Activated T-cell treated with anti-CD3 and anti-CD28 coated beads, Interleukin-2, amount 50 U/mL, for 4 hours (primary cell): Measurements from ENCODE around the gene FSTL5. TPM values are rescaled to one million over a fixed set of nuclear protein-coding genes. Genes with fewer than 3 reads are reported as not detected.
"Not testable (repeated sequence)": the region's sequence is repeated elsewhere in the genome, so short reads cannot be mapped to it uniquely, and the experiment has no call there.

Experiments
- ATAC-seq, 2 donors: fragments of 200-7000 bp; cut with Tn5 transposase; one replicate each; pipeline ENCODE4 v1.10.0; 2021
- DNase-seq: peaks from one replicate; pipeline ENCODE4 v3.0.0-alpha.2; 2020
- H3K27me3 Mint-ChIP-seq: one replicate; pipeline ENCODE4 v1.8.0; 2021; ENCODE audit warnings: low read depth, mixed read lengths
- H3K36me3 Mint-ChIP-seq: one replicate; pipeline ENCODE4 v1.8.0; 2022; ENCODE audit warnings: mixed read lengths; ENCODE audit not compliant: insufficient read depth
- H3K4me1 Mint-ChIP-seq: one replicate; pipeline ENCODE4 v1.8.0; 2021; ENCODE audit warnings: low read depth, mixed read lengths
- H3K4me3 Mint-ChIP-seq: one replicate; pipeline ENCODE4 v1.8.0; 2021; ENCODE audit warnings: mild to moderate bottlenecking, moderate library complexity, mixed read lengths
- H3K9me3 Mint-ChIP-seq: one replicate; pipeline ENCODE4 v1.8.0; 2021; ENCODE audit warnings: mixed read lengths
- total RNA-seq, 3 donors: library from RNA; stranded (reverse); gene quantifications; one replicate each; pipeline ENCODE4 v1.2.1, GENCODE V29; 2021

The FSTL5 gene
- not detected for total RNA-seq

- Mint-ChIP-seq H3K9me3 (no peaks in the 10 kb centered on the region), H3K36me3 (no peaks in the 10 kb centered on the region), H3K4me1 (peaks cover 3% of the 10 kb centered on the region), H3K27me3 (peaks cover 2% of the 10 kb centered on the region), H3K4me3 (peak within 1 kb of the TSS; percentile 55)
- ATAC-seq (peak; percentile 51 to 67), DNase-seq (peak; percentile 7)
Observed at GRCh38 chr4:162163892-162164759, at the start of gene FSTL5. Gene FSTL5 (minus strand): TSS chr4:162164000. CDS start chr4:162111396, 52,604 bp downstream.

GRCh38 chr4:162209706-162210105, 45.9 kb upstream of the FSTL5 start:
- H3K36me3 Mint-ChIP-seq, result no peaks in the 10 kb centered on the region
- H3K4me1 Mint-ChIP-seq, result no peaks in the 10 kb centered on the region
- H3K4me3 Mint-ChIP-seq, result no peak overlapping the region
- ATAC-seq (no peak), DNase-seq (no peak)
- H3K27me3 Mint-ChIP-seq, result no peaks in the 10 kb centered on the region
- H3K9me3 Mint-ChIP-seq, result peaks cover 14% of the 10 kb centered on the region

- not testable (repeated sequence) for H3K27me3 Mint-ChIP-seq, ATAC-seq, H3K4me1 Mint-ChIP-seq, H3K36me3 Mint-ChIP-seq, DNase-seq, H3K4me3 Mint-ChIP-seq
- H3K9me3 Mint-ChIP-seq, result peaks cover 18% of the 10 kb centered on the region
Observed at GRCh38 chr4:162203478-162203877, 39.7 kb upstream of the FSTL5 start.

- no peaks in the 10 kb centered on the region for H3K4me1 Mint-ChIP-seq
- DNase-seq, result no peak
Observed at GRCh38 chr4:162201673-162202072, 37.9 kb upstream of the FSTL5 start.

GRCh38 chr4:162170509-162170908, 6.7 kb upstream of the FSTL5 start:
- Mint-ChIP-seq H3K4me3 (no peak overlapping the region), H3K27me3 (no peaks in the 10 kb centered on the region), H3K36me3 (no peaks in the 10 kb centered on the region), H3K9me3 (peaks cover 4% of the 10 kb centered on the region), H3K4me1 (no peaks in the 10 kb centered on the region)
- no peak for DNase-seq
- no peak for ATAC-seq

More at GRCh38 chr4:162201673-162202072, 37.9 kb upstream of the FSTL5 start:
- H3K27me3 Mint-ChIP-seq, result no peaks in the 10 kb centered on the region
- no peak overlapping the region for H3K4me3 Mint-ChIP-seq
- H3K9me3 Mint-ChIP-seq, result peaks cover 16% of the 10 kb centered on the region
- no peaks in the 10 kb centered on the region for H3K36me3 Mint-ChIP-seq
- no peak for ATAC-seq

- no peaks in the 10 kb centered on the region for H3K9me3 Mint-ChIP-seq
- H3K4me1 Mint-ChIP-seq, result peaks cover 3% of the 10 kb centered on the region
- ATAC-seq, result no peak
- peaks cover 2% of the 10 kb centered on the region for H3K27me3 Mint-ChIP-seq
- no peak for DNase-seq
- H3K36me3 Mint-ChIP-seq, result no peaks in the 10 kb centered on the region
- no peak overlapping the region for H3K4me3 Mint-ChIP-seq
Observed at GRCh38 chr4:162164906-162165510, 1.2 kb upstream of the FSTL5 start.

GRCh38 chr4:162162672-162163071, 1.1 kb downstream of the FSTL5 start:
- Mint-ChIP-seq H3K36me3 (no peaks in the 10 kb centered on the region), H3K27me3 (peaks cover 2% of the 10 kb centered on the region), H3K9me3 (no peaks in the 10 kb centered on the region), H3K4me1 (peaks cover 3% of the 10 kb centered on the region), H3K4me3 (no peak overlapping the region)
- DNase-seq, result no peak
- no peak for ATAC-seq

GRCh38 chr4:162157241-162157640, 6.6 kb downstream of the FSTL5 start:
- no peaks in the 10 kb centered on the region for H3K36me3 Mint-ChIP-seq
- H3K9me3 Mint-ChIP-seq, result peaks cover 3% of the 10 kb centered on the region
- H3K27me3 Mint-ChIP-seq, result no peaks in the 10 kb centered on the region
- ATAC-seq, result no peak
- H3K4me1 Mint-ChIP-seq, result no peaks in the 10 kb centered on the region
- DNase-seq, result no peak
- H3K4me3 Mint-ChIP-seq, result no peak overlapping the region

- H3K4me3 Mint-ChIP-seq, result no peak overlapping the region
- no peak for DNase-seq
- H3K27me3 Mint-ChIP-seq, result no peaks in the 10 kb centered on the region
- ATAC-seq, result no peak
- H3K4me1 Mint-ChIP-seq, result no peaks in the 10 kb centered on the region
- peaks cover 3% of the 10 kb centered on the region for H3K9me3 Mint-ChIP-seq
- no peaks in the 10 kb centered on the region for H3K36me3 Mint-ChIP-seq
Observed at GRCh38 chr4:162154862-162155540, 8.8 kb downstream of the FSTL5 start.

GRCh38 chr4:162151850-162152249, 11.9 kb downstream of the FSTL5 start:
- Mint-ChIP-seq H3K27me3 (no peaks in the 10 kb centered on the region), H3K4me1 (no peaks in the 10 kb centered on the region), H3K36me3 (no peaks in the 10 kb centered on the region), H3K4me3 (no peak overlapping the region), H3K9me3 (peaks cover 7% of the 10 kb centered on the region)
- DNase-seq, result no peak
- ATAC-seq, result no peak

GRCh38 chr4:162151386-162151785, 12.4 kb downstream of the FSTL5 start:
- DNase-seq (no peak), ATAC-seq (no peak)
- Mint-ChIP-seq H3K36me3 (no peaks in the 10 kb centered on the region), H3K4me1 (no peaks in the 10 kb centered on the region), H3K9me3 (peaks cover 5% of the 10 kb centered on the region), H3K27me3 (no peaks in the 10 kb centered on the region), H3K4me3 (no peak overlapping the region)

- DNase-seq (no peak), ATAC-seq (no peak)
- Mint-ChIP-seq H3K4me3 (no peak overlapping the region), H3K27me3 (no peaks in the 10 kb centered on the region), H3K4me1 (no peaks in the 10 kb centered on the region), H3K36me3 (no peaks in the 10 kb centered on the region), H3K9me3 (peaks cover 5% of the 10 kb centered on the region)
Observed at GRCh38 chr4:162149644-162150043, 14.2 kb downstream of the FSTL5 start.

GRCh38 chr4:162140051-162140683, 23.6 kb downstream of the FSTL5 start:
- DNase-seq (no peak), ATAC-seq (no peak)
- no peaks in the 10 kb centered on the region for H3K27me3 Mint-ChIP-seq
- peaks cover 17% of the 10 kb centered on the region for H3K9me3 Mint-ChIP-seq
- no peak overlapping the region for H3K4me3 Mint-ChIP-seq
- no peaks in the 10 kb centered on the region for H3K36me3 Mint-ChIP-seq
- H3K4me1 Mint-ChIP-seq, result no peaks in the 10 kb centered on the region

- ATAC-seq, result no peak
- Mint-ChIP-seq H3K9me3 (peaks cover 17% of the 10 kb centered on the region), H3K27me3 (no peaks in the 10 kb centered on the region), H3K4me1 (no peaks in the 10 kb centered on the region), H3K4me3 (no peak overlapping the region), H3K36me3 (no peaks in the 10 kb centered on the region)
- DNase-seq, result no peak
Observed at GRCh38 chr4:162139412-162139811, 24.4 kb downstream of the FSTL5 start.
